Endothelial cell of umbilical vein (primary cell): ENCODE results near the gene CDC42BPB. TPM values are rescaled to one million over a fixed set of nuclear protein-coding genes. Genes with fewer than 3 reads are reported as not detected.

Source experiments
- BruUV-seq: library from RNA; stranded (reverse); fragments of 400-500 nt; replicated peaks from 2 replicates; lab custom pipeline; 2021; lab: Mats Ljungman, UMichigan
- CTCF ChIA-PET: fragments of 300-600, 350-600 bp; sonication (Branson Sonifier 250); formaldehyde crosslinking; loops from one replicate; lab custom pipeline; 2021; ENCODE audit warnings: antibody characterized with exemption, inconsistent platforms; lab: Charles Lee
- POLR2A ChIA-PET: fragments of 300-600, 350-600 bp; sonication (Branson Sonifier 250); formaldehyde crosslinking; loops from one replicate; lab custom pipeline; 2021; ENCODE audit warnings: antibody characterized with exemption, inconsistent platforms; lab: Charles Lee
- DNase-seq: peaks from one replicate; pipeline ENCODE4 v3.0.0-alpha.2; 2011; ENCODE audit warnings: low read depth, low spot score
- FAIRE-seq: peaks from 2 replicates; lab custom pipeline; 2011; peaks lifted over from hg19 to GRCh38; lab: Jason Lieb, UNC
- H2AFZ ChIP-seq: 2 replicates; pipeline ENCODE4 v1.6.0; 2012; ENCODE audit warnings: low read depth, low read length, control low read depth, inconsistent platforms
- H3K27ac ChIP-seq: 2 replicates; pipeline ENCODE4 v1.5.1; 2011; ENCODE audit warnings: low read depth, mild to moderate bottlenecking, control low read depth, low read length, moderate library complexity; ENCODE audit not compliant: insufficient read depth
- H3K27me3 ChIP-seq, 2 experiments: 2 replicates each; pipeline versions ENCODE4 v1.6.0 to v1.6.1; 2011; ENCODE audit warnings: low read length in 2 of 2, mixed read lengths in 1 of 2; ENCODE audit not compliant: control insufficient read depth in 2 of 2, insufficient read depth in 2 of 2
- H3K36me3 ChIP-seq, 2 experiments: 2 replicates in 1 of 2; 3 replicates in 1 of 2; pipeline ENCODE4 v1.5.1; 2011; ENCODE audit warnings: low read length in 2 of 2, mild to moderate bottlenecking in 1 of 2, moderate library complexity in 1 of 2; ENCODE audit not compliant: control insufficient read depth in 2 of 2, insufficient read depth in 2 of 2; ENCODE audit errors: extremely low read depth in 1 of 2
- H3K4me1 ChIP-seq: 3 replicates; pipeline ENCODE4 v1.5.1; 2011; ENCODE audit warnings: mild to moderate bottlenecking, low read length; ENCODE audit not compliant: control insufficient read depth, insufficient read depth; ENCODE audit errors: extremely low read depth
- H3K4me2 ChIP-seq: 2 replicates; pipeline ENCODE4 v1.6.1; 2011; ENCODE audit warnings: low read length, control low read depth, mixed read lengths; ENCODE audit not compliant: insufficient read depth
- H3K4me3 ChIP-seq, 3 experiments: fragments of 200-600 bp in 1 of 3; sonication (generic), shearing (Covaris generic) in 1 of 3; replicated peaks in 1 of 3; 2 replicates each; pipeline ENCODE4 v1.5.1; 2011 to 2016; ENCODE audit warnings: control low read depth in 3 of 3, low read length in 3 of 3, mild to moderate bottlenecking in 2 of 3, inconsistent platforms in 1 of 3, low read depth in 1 of 3, moderate library complexity in 1 of 3; ENCODE audit not compliant: insufficient read depth in 1 of 3
- H3K79me2 ChIP-seq: 2 replicates; pipeline ENCODE4 v1.6.0; 2012; ENCODE audit warnings: low read length, inconsistent platforms; ENCODE audit not compliant: control insufficient read depth, insufficient read depth
- H3K9ac ChIP-seq: replicated peaks from 2 replicates; pipeline ENCODE3; 2011; ENCODE audit warnings: low read length, control low read depth; ENCODE audit not compliant: insufficient read depth; ENCODE audit errors: extremely low read depth
- H3K9me1 ChIP-seq: replicated peaks from 3 replicates; pipeline ENCODE4 v1.6.0; 2011; ENCODE audit warnings: mild to moderate bottlenecking, low read length; ENCODE audit not compliant: control insufficient read depth, insufficient read depth; ENCODE audit errors: extremely low read depth
- H3K9me3 ChIP-seq: replicated peaks from 2 replicates; pipeline ENCODE4 v1.5.1; 2012; ENCODE audit warnings: low read length, inconsistent platforms; ENCODE audit not compliant: control insufficient read depth, insufficient read depth
- H4K20me1 ChIP-seq: replicated peaks from 2 replicates; pipeline ENCODE3; 2011; ENCODE audit warnings: mild to moderate bottlenecking, low read length; ENCODE audit not compliant: control insufficient read depth, insufficient read depth; ENCODE audit errors: extremely low read depth
- JUN ChIP-seq: IDR thresholded peaks from 2 replicates; pipeline ENCODE4 v1.6.1; 2011; ENCODE audit warnings: borderline replicate concordance, low read depth; ENCODE audit not compliant: insufficient read length, insufficient read depth
- POLR2A ChIP-seq: IDR thresholded peaks from 2 replicates; pipeline ENCODE4 v1.6.1; 2012; ENCODE audit warnings: low read depth, mild to moderate bottlenecking, control low read depth, low read length
- POLR2AphosphoS5 ChIP-seq: IDR thresholded peaks from 2 replicates; pipeline ENCODE4 v1.6.1; 2012; ENCODE audit warnings: low read depth, mild to moderate bottlenecking, control low read depth, low read length, moderate library complexity; ENCODE audit not compliant: insufficient read depth
- dilution Hi-C: fragments of 300-500 bp; cut with MboI; formaldehyde crosslinking; loops from one replicate; pipeline ENCODE4 v1.15.0; 2019; ENCODE audit warnings: low sequenced_read_pairs; ENCODE audit not compliant: extremely low pct_ligation_motif_present
- intact Hi-C: fragments of 100-400 bp; cut with micrococcal nuclease; formaldehyde crosslinking; loops from one replicate; pipeline ENCODE4 v1.10.0; 2022
- polyA plus RNA-seq, 4 experiments: library from polyadenylated mRNA; depleted of rRNA in 3 of 4; stranded (reverse) in 3 of 4; unstranded in 1 of 4; fragments of >200 nt; gene quantifications; 2 replicates each; pipeline versions ENCODE4 v1.2.1 to v1.2.3, GENCODE V29; 2011 to 2012; ENCODE audit warnings: missing spikeins in 1 of 4
- total RNA-seq: library from RNA; stranded (reverse); gene quantifications from 2 replicates; pipeline ENCODE4 v1.2.3, GENCODE V29; 2021

CDC42BPB gene
- total and polyA plus RNA-seq, 2 donors (not counting 3 experiments of a cell fraction or from before 2014, with no cell fraction given): 82.6 to 131 TPM

DNA sequence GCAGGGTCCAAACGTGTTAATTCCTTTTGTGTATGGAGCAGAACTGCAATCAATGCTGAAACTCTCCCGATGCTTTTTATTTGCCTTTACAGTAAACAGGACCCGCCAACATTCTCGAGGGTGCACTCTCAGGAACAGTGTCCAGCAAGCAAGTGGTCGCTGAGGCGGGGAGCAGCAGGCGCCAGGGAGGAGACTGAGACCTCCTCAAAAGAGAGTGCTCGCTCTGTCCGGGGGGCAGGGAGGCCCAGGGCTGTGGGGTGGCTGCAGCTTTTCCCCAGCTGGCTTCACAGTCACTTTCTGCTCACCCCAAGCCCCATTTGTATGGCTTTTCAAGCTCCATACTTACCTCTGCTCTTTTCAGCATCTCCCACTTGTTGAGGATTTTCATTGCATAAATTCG, 49.2 kb downstream of the CDC42BPB start:
- H3K4me3 ChIP-seq: no peak overlapping the region
- H3K4me2 ChIP-seq: no peak overlapping the region
- H3K36me3 ChIP-seq: peaks cover 0 to 12% of the 10 kb centered on the region in 2 experiments
- no peaks in the 10 kb centered on the region for H4K20me1 ChIP-seq
- DNase-seq: no peak
- no peaks in the 10 kb centered on the region for H3K9me1 ChIP-seq
- FAIRE-seq: no peak
- peaks cover 40% of the 10 kb centered on the region for H3K4me1 ChIP-seq
- no peak overlapping the region for H3K9ac ChIP-seq
- intact Hi-C loops (no loop called here), dilution Hi-C loops (no loop called here)
- H3K27ac ChIP-seq: peak overlapping the region; percentile 68
- POLR2A ChIA-PET: no interaction called here
- CTCF ChIA-PET: interaction anchor here (0.8 kb wide), 1 partner anchor 16 kb away, joined by 3 read pairs; no protein-coding TSS in a partner anchor
- no peaks in the 10 kb centered on the region for H3K9me3 ChIP-seq
- no peak overlapping the region for H2AFZ ChIP-seq
- peaks cover 58% of the 10 kb centered on the region for H3K79me2 ChIP-seq
- TF ChIP-seq POLR2AphosphoS5 (no peak), POLR2A (peak; percentile 23)
- H3K27me3 ChIP-seq: no peaks in the 10 kb centered on the region
- no TSS peak for BruUV-seq

GRCh38 chr14:103007555-103007954, 49.8 kb downstream of the CDC42BPB start:
- Histone ChIP-seq H3K27ac (peak overlapping the region; percentile 68), H3K27me3 (no peaks in the 10 kb centered on the region), H3K9ac (no peak overlapping the region), H2AFZ (no peak overlapping the region), H3K9me1 (no peaks in the 10 kb centered on the region), H4K20me1 (no peaks in the 10 kb centered on the region), H3K4me1 (peaks cover 40% of the 10 kb centered on the region), H3K9me3 (no peaks in the 10 kb centered on the region), H3K4me2 (no peak overlapping the region), H3K4me3 (no peak overlapping the region), H3K36me3 (peaks cover 0 to 15% of the 10 kb centered on the region in 2 experiments), H3K79me2 (peaks cover 54% of the 10 kb centered on the region)
- DNase-seq (peak; percentile 81), FAIRE-seq (peak; percentile 77)
- TF ChIP-seq JUN: no peak
- TF ChIP-seq POLR2AphosphoS5: peak; percentile 58
- no peak for TF ChIP-seq POLR2A
- CTCF ChIA-PET: interaction anchor here (0.8 kb wide), 1 partner anchor 17 kb away, joined by 3 read pairs; no protein-coding TSS in a partner anchor
- POLR2A ChIA-PET: no interaction called here
- intact Hi-C loops (loop anchor here (2.0 kb wide), 1 partner anchor 15 kb away; no protein-coding TSS in a partner anchor), dilution Hi-C loops (no loop called here)
- BruUV-seq: no TSS peak
